Mucosa of rectum (tissue), 2 donors: ENCODE results near the gene CALML5.

ENCODE experiments used
- H3K27ac ChIP-seq, 2 donors: one replicate each; pipeline ENCODE4 v1.7.0; 2013; ENCODE audit warnings: inconsistent platforms in 2 of 2, low read depth in 2 of 2, low read length in 2 of 2
- H3K27me3 ChIP-seq, 2 donors: one replicate each; pipeline ENCODE4 v1.7.0; 2013; ENCODE audit warnings: low read length in 2 of 2; ENCODE audit not compliant: control insufficient read depth in 2 of 2, insufficient read depth in 2 of 2
- H3K36me3 ChIP-seq, 2 donors: one replicate each; pipeline ENCODE4 v1.7.0; 2013; ENCODE audit warnings: low read length in 2 of 2; ENCODE audit not compliant: control insufficient read depth in 2 of 2, insufficient read depth in 2 of 2
- H3K4me1 ChIP-seq, 2 donors: one replicate each; pipeline ENCODE4 v1.7.0; 2013; ENCODE audit warnings: low read length in 2 of 2, mild to moderate bottlenecking in 1 of 2; ENCODE audit not compliant: control insufficient read depth in 2 of 2, insufficient read depth in 2 of 2
- H3K4me3 ChIP-seq, 2 donors: one replicate each; pipeline ENCODE4 v1.7.0; 2013; ENCODE audit warnings: low read length in 2 of 2
- H3K9ac ChIP-seq, 2 donors: one replicate each; pipeline ENCODE4 v1.7.0; 2013; ENCODE audit warnings: low read length in 2 of 2, low read depth in 1 of 2, mild to moderate bottlenecking in 1 of 2
- H3K9me3 ChIP-seq, 2 donors: one replicate each; pipeline ENCODE4 v1.7.0; 2013; ENCODE audit warnings: low read length in 2 of 2; ENCODE audit not compliant: control insufficient read depth in 2 of 2
- donor health status: healthy.
- donor health status: Normal muscosa, but diverticular disease.

The CALML5 gene

DNA sequence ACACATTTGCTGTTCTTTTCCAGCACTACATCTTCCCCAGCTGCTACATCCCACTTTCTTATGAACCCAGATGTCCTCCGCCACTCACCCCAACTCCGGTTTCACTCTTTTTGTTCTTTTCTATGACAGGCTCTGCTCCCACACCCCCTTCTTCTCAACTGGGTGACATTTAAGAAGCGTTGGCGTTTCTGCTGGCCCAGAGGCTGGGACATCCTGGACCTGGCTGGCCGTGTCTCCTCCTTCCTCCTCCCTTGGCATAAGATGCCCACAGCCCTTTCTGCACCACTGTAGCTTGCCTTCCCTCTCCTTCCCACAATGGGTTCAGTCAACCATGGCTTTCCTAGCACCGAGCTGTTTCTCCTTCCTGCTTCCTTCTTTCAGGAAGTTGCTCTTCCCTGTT, 9.4 kb upstream of the CALML5 start:
- H3K9me3 ChIP-seq: no peaks in the 10 kb centered on the region
- H3K9ac ChIP-seq: no peak overlapping the region
- no peaks in the 10 kb centered on the region for H3K27me3 ChIP-seq
- H3K27ac ChIP-seq: no peak overlapping the region
- no peak overlapping the region for H3K4me3 ChIP-seq
- H3K36me3 ChIP-seq: no peaks in the 10 kb centered on the region
- peaks cover 6 to 8% of the 10 kb centered on the region in 2 donors for H3K4me1 ChIP-seq

DNA sequence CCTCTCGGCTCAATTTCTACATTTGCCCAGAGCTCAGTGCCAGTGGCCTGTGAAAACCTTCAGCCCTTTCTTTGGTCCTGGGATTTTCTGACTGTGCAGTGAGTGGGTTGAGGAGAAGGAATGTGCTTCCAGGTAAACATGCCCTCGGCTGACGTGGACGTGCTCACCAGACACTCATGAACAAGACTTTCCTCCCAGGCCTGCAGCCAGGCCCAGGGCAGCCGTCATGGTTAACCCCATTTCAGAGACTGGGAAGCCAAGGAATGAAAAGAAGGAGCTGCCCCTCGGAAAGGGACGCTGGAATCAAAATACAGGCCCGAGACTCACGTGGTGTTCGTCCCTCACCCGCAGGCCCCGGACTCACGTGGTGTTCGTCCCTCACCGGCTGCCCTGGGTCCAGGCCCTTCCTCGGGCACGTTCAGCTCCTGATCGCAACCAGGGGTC, 8.8 kb upstream of the CALML5 start:
- H3K4me3 ChIP-seq: no peak overlapping the region
- no peak overlapping the region for H3K27ac ChIP-seq

DNA sequence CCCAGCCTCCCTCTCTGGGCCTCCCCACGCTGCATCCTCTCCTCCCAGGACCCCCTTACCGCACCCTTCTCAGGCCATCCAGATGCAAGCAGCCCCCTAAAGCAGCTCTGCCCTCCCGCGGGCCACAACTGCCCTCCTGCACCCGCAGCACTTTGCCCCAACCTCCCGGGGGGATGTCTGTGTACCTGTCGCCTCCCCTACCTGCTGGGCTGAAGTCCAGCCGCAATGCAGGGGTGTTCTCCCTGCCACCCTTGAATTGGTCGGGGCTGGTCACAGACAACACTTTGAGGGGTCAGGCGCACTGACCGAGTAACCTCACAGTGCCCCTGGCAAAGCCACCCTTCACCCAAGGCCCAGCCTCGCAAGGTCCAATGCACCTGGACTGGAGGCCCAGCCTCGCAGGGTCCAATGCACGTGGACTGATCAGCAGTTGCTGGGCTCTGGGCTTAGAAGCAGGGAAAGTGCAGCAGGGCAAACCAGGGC, 8.3 kb upstream of the CALML5 start:
- H3K9ac ChIP-seq: no peak overlapping the region
- H3K4me1 ChIP-seq: peaks cover 17 to 19% of the 10 kb centered on the region in 2 donors
- no peak overlapping the region for H3K4me3 ChIP-seq
- no peaks in the 10 kb centered on the region for H3K36me3 ChIP-seq
- H3K9me3 ChIP-seq: no peaks in the 10 kb centered on the region
- H3K27me3 ChIP-seq: no peaks in the 10 kb centered on the region
- H3K27ac ChIP-seq: no peak overlapping the region

More for the DNA sequence above, 8.8 kb upstream of the CALML5 start:
- H3K36me3 ChIP-seq: no peaks in the 10 kb centered on the region
- no peaks in the 10 kb centered on the region for H3K9me3 ChIP-seq
- H3K27me3 ChIP-seq: no peaks in the 10 kb centered on the region
- H3K9ac ChIP-seq: no peak overlapping the region
- H3K4me1 ChIP-seq: peaks cover 12 to 14% of the 10 kb centered on the region in 2 donors

DNA sequence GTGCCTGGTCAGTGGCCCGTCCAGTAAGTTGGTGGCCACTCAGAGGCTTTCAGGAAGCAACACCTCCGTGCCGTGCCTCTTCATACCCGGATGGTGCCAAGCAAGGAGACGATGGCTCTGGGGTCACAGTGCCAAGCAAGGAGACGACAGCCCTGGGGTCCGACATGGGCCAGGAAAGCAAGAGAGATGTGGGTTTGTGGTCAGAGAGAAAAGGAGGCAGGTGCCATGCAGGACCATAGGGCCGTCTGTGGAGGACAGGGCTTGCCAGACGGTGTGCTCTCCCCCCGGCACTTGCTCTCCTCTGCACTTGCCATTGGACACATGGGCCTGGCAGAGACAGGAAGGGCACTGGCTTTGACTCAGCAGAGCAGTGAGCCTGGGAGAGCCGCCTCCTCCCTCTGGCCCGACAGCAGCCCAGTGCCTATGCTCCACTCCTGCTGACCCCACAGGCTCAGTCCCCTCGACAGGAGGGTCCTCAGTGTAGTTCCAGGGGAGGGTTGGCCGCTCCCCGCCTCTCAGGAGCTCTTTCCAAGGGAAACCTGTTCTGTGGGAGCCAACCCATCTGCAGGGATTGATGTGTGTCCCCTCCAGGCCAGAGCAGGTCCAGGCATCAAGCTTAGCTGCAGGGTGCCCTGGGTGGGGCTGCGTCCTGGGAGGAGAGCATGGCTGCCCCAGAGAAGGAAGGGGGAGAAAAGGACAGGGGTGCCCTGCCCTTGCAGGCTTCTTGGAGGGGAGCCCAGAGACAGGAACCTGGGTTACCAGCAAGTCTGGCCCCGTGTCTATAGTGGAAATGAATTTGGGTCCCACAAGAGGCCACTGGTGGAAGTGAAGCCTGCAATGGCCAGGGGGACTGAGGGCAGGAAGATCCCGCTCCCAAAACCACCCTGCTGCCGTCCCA, 7.6 kb upstream of the CALML5 start:
- no peak overlapping the region for H3K9ac ChIP-seq
- no peak overlapping the region for H3K27ac ChIP-seq
- peaks cover 20 to 21% of the 10 kb centered on the region in 2 donors for H3K4me1 ChIP-seq
- H3K36me3 ChIP-seq: no peaks in the 10 kb centered on the region
- H3K9me3 ChIP-seq: no peaks in the 10 kb centered on the region
- no peaks in the 10 kb centered on the region for H3K27me3 ChIP-seq
- H3K4me3 ChIP-seq: no peak overlapping the region

DNA sequence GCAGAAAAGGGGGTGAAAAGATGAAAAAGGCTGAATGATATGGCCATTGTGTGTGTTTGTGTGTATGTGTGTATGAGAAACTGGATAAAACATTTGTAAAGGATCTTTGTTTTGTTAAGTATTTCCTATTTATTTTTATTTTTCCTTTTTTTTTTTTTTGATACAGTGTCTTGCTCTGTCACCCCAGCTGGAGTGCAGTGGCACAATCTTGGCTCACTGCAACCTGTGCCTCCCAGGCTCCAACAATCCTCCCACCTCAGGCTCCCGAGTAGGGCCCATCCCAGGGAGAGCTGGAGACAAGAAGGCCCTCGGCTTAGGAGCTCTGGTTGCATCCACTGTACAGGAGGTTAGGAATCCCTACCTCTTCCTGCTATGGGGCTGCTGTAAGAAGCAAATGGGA, 6.9 kb upstream of the CALML5 start:
- Histone ChIP-seq H3K27ac (no peak overlapping the region), H3K9ac (no peak overlapping the region), H3K4me3 (no peak overlapping the region), H3K9me3 (no peaks in the 10 kb centered on the region), H3K36me3 (no peaks in the 10 kb centered on the region), H3K4me1 (peaks cover 20 to 21% of the 10 kb centered on the region in 2 donors), H3K27me3 (no peaks in the 10 kb centered on the region)

DNA sequence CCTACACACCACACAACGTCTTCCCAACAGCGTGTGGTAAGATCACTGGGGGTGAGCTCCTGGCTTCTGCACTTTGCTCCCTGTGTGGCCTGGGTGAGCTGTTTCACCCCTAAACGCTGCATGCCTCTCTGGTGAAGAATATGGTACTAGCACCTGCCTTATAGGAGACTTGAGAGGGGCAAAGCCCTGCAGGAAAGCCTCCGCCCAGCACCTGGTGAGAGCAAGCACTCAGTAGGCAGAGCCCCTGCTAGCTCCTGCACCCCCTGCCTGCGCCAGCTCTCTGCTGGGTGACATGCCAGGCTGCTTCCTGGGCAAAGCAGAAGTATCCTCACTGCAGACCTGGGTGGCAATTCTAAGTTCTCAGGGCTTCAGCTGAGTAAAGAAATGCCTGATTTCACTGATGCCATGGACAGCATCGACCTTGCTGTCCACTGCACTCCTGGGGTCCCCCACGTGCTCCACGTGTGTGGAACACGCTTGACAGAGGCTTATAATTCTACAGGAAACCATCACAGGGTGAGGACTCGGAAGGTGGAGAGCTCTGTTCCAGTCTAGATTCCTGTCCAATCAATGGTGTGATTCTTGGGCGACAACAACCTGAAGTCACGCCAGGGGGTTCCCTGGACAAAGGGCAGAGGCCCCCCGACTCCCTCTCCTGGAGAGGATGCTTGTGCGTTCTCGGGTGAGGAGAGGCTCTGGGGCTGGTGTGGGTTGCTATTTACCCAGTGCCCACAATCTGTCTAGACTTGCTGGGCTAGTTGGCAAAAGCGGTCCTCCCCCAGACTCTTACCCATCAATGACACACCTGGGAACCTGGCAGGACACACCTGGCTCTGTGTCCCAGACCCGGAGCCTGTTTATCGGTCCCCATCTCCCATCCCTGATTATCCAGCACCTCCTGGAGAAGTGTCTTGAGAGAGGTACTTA, 5.0 kb upstream of the CALML5 start:
- peaks cover 20 to 21% of the 10 kb centered on the region in 2 donors for H3K4me1 ChIP-seq
- H3K27me3 ChIP-seq: no peaks in the 10 kb centered on the region

DNA sequence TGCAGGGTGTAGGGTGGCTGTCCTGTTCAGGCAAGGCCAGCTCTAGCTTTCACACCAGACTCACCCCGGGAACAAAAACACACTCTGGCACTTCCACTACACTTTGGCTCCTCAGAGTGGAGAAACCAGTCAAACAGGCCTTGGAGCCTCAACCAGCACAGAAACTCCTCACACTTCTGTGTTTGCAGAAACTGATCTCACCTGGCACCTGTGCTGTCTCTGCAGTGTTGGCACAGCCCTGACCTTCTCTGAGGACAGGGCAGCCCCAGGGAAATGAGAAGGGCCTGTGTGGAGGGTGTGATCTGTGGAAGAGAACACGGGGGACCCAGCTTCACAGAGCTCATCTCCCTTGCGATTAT, 4.1 kb upstream of the CALML5 start:
- no peaks in the 10 kb centered on the region for H3K36me3 ChIP-seq
- H3K27me3 ChIP-seq: no peaks in the 10 kb centered on the region
- H3K9me3 ChIP-seq: no peaks in the 10 kb centered on the region
- no peak overlapping the region for H3K4me3 ChIP-seq
- H3K9ac ChIP-seq: peak overlapping the region in 1 of 2 donors; percentile 41
- peak overlapping the region; percentile 61 to 73 for H3K27ac ChIP-seq
- peaks cover 20 to 21% of the 10 kb centered on the region in 2 donors for H3K4me1 ChIP-seq

More for the DNA sequence above, 5.0 kb upstream of the CALML5 start:
- Histone ChIP-seq H3K36me3 (no peaks in the 10 kb centered on the region), H3K27ac (peak overlapping the region; percentile 61 to 73), H3K4me3 (no peak overlapping the region), H3K9me3 (no peaks in the 10 kb centered on the region), H3K9ac (peak overlapping the region in 1 of 2 donors; percentile 41)

DNA sequence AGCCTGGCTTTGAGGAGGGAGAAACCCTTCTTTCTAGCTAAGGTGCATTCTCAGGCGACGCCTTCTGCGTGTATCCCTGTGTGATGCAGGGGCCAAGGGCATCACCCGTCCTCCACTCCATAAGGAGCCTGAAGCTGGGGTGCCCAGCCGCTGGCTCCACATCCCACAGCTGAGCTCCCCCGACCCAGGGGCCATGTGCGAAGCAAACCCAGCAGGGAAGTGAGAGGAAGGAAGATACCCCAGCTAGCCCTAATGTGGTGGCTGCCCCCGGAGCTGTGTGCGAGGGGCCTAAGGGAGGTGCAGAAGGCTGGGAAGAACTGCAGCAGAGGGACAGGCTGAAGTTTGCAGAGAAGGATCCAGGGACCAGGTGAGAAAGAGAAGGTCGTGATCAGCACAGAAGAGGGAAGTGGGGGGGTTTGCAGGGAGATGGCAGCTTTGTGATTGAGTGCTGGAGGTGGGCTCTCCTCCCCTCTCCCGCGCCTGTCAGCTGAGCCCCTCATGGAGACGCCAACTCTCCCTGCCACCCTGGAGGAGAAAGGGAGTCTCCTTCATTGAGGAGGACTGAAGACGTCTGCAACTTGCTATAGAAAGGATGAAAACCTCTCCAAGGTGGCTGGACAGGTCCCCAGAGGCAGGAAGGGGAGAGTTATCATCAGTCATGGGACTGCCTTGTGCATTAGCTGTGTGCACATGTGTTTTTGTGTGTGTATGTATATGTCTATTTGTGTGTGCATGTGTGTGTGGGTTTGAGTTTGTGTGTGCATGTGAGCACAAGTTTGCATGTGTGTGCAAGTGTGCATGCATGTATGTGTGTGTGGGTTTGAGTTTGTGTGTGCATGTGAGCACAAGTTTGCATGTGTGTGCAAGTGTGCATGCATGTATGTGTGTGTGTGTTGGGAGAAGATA, 3.5 kb upstream of the CALML5 start:
- Histone ChIP-seq H3K9me3 (no peaks in the 10 kb centered on the region), H3K4me1 (peaks cover 20 to 21% of the 10 kb centered on the region in 2 donors), H3K27me3 (no peaks in the 10 kb centered on the region), H3K9ac (no peak overlapping the region), H3K36me3 (no peaks in the 10 kb centered on the region), H3K27ac (peak overlapping the region; percentile 61 to 73), H3K4me3 (no peak overlapping the region)

DNA sequence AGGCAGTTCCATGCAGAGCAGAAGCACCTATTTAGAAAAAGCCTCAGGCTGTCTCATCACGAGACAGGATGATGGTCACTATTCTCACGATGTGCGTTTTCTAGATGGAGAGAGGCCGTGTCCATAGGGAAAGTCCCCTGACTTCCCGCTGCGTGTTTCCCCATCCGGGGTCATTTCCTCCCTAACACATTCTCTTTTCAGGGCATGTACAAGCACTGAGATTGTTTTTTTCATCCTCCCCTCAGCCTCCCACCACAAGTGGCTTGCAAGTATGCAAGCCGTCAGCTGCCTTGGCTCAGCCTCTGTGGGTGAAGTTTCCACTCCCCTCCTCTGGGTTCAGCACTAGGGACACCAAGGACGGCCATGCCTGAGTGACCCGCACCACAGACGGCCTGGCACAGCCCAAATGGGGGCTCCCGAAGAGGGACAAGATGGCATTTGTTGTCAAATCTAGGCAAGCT, 2.7 kb upstream of the CALML5 start:
- Histone ChIP-seq H3K27ac (no peak overlapping the region), H3K4me3 (no peak overlapping the region), H3K27me3 (no peaks in the 10 kb centered on the region), H3K4me1 (peaks cover 20 to 21% of the 10 kb centered on the region in 2 donors), H3K36me3 (no peaks in the 10 kb centered on the region), H3K9me3 (no peaks in the 10 kb centered on the region), H3K9ac (no peak overlapping the region)
